DND-41 (cell line): ENCODE data around the gene DNAH2.
"Not testable (repeated sequence)": the region's sequence is repeated elsewhere in the genome, so short reads cannot be mapped to it uniquely, and the experiment has no call there.

ENCODE experiments used
- ATAC-seq: fragments of 200-7000 bp; cut with Tn5 transposase; 3 replicates; pipeline ENCODE4 v1.9.1; 2021; ENCODE audit warnings: low read depth; ENCODE audit not compliant: insufficient read depth
- DNase-seq: peaks from one replicate; pipeline ENCODE4 v3.0.0-alpha.2; 2020
- H2AFZ ChIP-seq: 2 replicates; pipeline ENCODE4 v1.6.0; 2012; ENCODE audit warnings: low read depth, low read length
- H3K27ac ChIP-seq: 2 replicates; pipeline ENCODE4 v1.5.1; 2012; ENCODE audit warnings: low read length, inconsistent platforms
- H3K27me3 ChIP-seq: fragments of 200-600 bp; sonication (generic); 2 replicates; pipeline ENCODE4 v1.6.0; 2012; ENCODE audit warnings: low read length, mild to moderate bottlenecking, inconsistent platforms; ENCODE audit not compliant: insufficient read depth, poor library complexity
- H3K36me3 ChIP-seq: 2 replicates; pipeline ENCODE4 v1.5.1; 2012; ENCODE audit warnings: low read length, inconsistent platforms; ENCODE audit not compliant: insufficient read depth
- H3K4me1 ChIP-seq: 2 replicates; pipeline ENCODE4 v1.5.1; 2012; ENCODE audit warnings: mild to moderate bottlenecking, low read length; ENCODE audit not compliant: insufficient read depth
- H3K4me2 ChIP-seq: 2 replicates; pipeline ENCODE4 v1.6.0; 2012; ENCODE audit warnings: mild to moderate bottlenecking, moderate library complexity, low read length, inconsistent platforms; ENCODE audit not compliant: insufficient read depth
- H3K4me3 ChIP-seq, 2 experiments: fragments of 200-600 bp in 1 of 2; shearing (Covaris generic) in 1 of 2; 2 replicates each; pipeline ENCODE4 v1.5.1; 2012 to 2016; ENCODE audit warnings: inconsistent platforms in 2 of 2, low read length in 2 of 2, mild to moderate bottlenecking in 2 of 2, low read depth in 1 of 2, moderate library complexity in 1 of 2
- H3K79me2 ChIP-seq: 2 replicates; pipeline ENCODE4 v1.6.0; 2012; ENCODE audit warnings: low read length, inconsistent platforms; ENCODE audit not compliant: insufficient read depth
- H3K9ac ChIP-seq: 2 replicates; pipeline ENCODE4 v1.6.0; 2012; ENCODE audit warnings: low read depth, mild to moderate bottlenecking, inconsistent platforms, low read length, moderate library complexity
- H3K9me3 ChIP-seq: 2 replicates; pipeline ENCODE4 v1.5.1; 2012; ENCODE audit warnings: low read length, moderate library complexity, mild to moderate bottlenecking, inconsistent platforms; ENCODE audit not compliant: insufficient read depth, severe bottlenecking
- H4K20me1 ChIP-seq: 2 replicates; pipeline ENCODE4 v1.6.0; 2012; ENCODE audit warnings: low read length; ENCODE audit not compliant: insufficient read depth
- EZH2 ChIP-seq: IDR thresholded peaks from 3 replicates; pipeline ENCODE4 v1.6.1; 2012; ENCODE audit warnings: borderline replicate concordance, low read depth, mild to moderate bottlenecking, moderate library complexity, low read length, inconsistent platforms; ENCODE audit not compliant: severe bottlenecking
- TF ChIP-seq, protein P1 (sequence below): IDR thresholded peaks from 2 replicates; pipeline ENCODE4 v1.5.1; 2012; ENCODE audit warnings: borderline replicate concordance, low read length, moderate library complexity, mild to moderate bottlenecking; ENCODE audit not compliant: poor library complexity, severe bottlenecking; ENCODE audit errors: extremely low read depth

Gene DNAH2

DNA sequence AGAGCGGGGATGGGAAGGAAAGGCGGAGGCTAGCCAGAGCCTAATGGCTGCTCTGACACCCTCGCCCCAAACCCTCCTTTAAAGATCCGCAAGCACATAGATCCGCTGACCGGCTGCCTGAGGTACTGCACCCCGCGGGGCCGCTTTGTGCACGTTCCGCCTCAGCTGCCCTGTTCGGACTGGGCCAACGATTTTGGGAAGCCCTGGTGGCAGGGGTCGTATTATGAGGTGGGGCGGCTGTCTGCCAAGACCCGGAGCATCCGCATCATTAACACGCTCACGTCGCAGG, 140.9 kb downstream of the DNAH2 start:
- Histone ChIP-seq H3K79me2 (peaks cover 35% of the 10 kb centered on the region), H3K27ac (peak overlapping the region; percentile 98), H3K36me3 (peaks cover 26% of the 10 kb centered on the region), H3K4me3 (peak overlapping the region; percentile 73 to 83), H3K9ac (peak overlapping the region; percentile 79), H3K27me3 (no peaks in the 10 kb centered on the region), H2AFZ (peak overlapping the region; percentile 96), H4K20me1 (no peaks in the 10 kb centered on the region; the same call in 1 of the 2 replicates), H3K4me2 (peak overlapping the region; percentile 100), H3K4me1 (peaks cover 38% of the 10 kb centered on the region), H3K9me3 (no peaks in the 10 kb centered on the region)
- TF ChIP-seq, protein P1, sequence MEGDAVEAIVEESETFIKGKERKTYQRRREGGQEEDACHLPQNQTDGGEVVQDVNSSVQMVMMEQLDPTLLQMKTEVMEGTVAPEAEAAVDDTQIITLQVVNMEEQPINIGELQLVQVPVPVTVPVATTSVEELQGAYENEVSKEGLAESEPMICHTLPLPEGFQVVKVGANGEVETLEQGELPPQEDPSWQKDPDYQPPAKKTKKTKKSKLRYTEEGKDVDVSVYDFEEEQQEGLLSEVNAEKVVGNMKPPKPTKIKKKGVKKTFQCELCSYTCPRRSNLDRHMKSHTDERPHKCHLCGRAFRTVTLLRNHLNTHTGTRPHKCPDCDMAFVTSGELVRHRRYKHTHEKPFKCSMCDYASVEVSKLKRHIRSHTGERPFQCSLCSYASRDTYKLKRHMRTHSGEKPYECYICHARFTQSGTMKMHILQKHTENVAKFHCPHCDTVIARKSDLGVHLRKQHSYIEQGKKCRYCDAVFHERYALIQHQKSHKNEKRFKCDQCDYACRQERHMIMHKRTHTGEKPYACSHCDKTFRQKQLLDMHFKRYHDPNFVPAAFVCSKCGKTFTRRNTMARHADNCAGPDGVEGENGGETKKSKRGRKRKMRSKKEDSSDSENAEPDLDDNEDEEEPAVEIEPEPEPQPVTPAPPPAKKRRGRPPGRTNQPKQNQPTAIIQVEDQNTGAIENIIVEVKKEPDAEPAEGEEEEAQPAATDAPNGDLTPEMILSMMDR = no peak
- no peak for TF ChIP-seq EZH2
- DNase-seq (no peak), ATAC-seq (no peak)

DNA sequence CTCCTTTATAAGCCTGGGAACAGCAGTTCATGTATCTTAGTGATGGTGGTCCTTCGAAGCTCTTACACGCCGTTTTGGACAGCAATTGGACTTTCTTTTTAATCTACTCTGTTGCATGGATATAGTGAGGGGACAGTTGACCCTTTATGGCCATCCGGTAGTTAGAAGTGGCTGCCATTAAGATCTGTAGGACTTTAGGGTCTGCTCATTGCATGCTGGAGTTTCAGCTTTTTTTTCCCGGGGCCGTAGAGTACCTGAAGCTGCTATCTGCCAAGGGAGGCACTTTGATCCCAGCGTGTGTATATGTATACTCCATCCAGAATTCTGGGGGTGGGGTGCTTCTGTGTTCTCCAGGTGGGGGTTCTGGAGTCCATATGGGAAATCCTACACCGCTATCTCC, 141.5 kb downstream of the DNAH2 start:
- Histone ChIP-seq H4K20me1 (no peaks in the 10 kb centered on the region; the same call in 1 of the 2 replicates), H3K4me3 (peak overlapping the region in 1 of 2 experiments; percentile 73; a peak in 3 of 4 replicates), H3K36me3 (peaks cover 26% of the 10 kb centered on the region), H3K27ac (peak overlapping the region; percentile 98; the same call in 1 of the 2 replicates), H3K27me3 (no peaks in the 10 kb centered on the region), H3K9me3 (no peaks in the 10 kb centered on the region), H3K79me2 (peaks cover 35% of the 10 kb centered on the region), H3K9ac (peak overlapping the region; percentile 79), H3K4me1 (peaks cover 38% of the 10 kb centered on the region), H3K4me2 (peak overlapping the region; percentile 100), H2AFZ (no peak overlapping the region)
- TF ChIP-seq, protein P1 = no peak
- no peak for TF ChIP-seq EZH2
- DNase-seq (no peak), ATAC-seq (no peak)

DNA sequence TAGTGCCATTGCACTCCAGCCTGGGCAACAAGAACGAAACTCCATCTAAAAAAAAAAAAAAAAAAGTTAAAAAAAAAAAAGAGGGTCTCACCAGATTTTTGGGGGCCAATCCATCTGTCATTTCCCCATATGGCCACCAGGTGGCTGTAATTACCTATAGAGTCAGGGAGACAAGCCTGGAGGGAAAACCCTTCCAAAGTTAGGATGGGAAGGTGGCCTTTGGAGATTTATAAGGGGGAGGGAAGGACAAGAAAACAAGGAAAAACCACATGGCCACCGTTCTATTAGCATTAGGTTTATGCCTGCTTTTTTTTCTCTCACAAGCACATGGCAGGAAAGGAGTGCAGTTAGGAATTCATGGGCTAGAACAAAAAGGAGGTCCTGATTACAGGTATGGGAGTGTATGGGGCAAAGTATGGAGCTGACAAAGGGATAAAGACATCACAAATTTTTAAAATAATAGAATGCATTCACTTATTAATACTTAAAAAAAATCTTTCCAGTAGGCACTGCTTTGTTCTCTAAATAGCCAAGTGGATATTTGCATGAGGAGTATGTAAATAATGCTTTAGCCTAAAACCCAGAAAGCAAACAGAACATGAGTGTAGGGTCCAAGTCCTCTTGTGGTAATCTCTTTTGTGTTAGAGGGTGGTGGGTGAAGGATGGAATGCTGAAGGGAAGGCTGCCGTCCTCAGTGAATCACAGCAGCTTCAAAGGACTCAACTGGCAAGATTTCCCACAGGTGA, 145.3 kb downstream of the DNAH2 start:
- Histone ChIP-seq H4K20me1 (no peaks in the 10 kb centered on the region), H3K79me2 (peaks cover 17% of the 10 kb centered on the region), H2AFZ (no peak overlapping the region), H3K4me3 (no peak overlapping the region), H3K4me1 (peaks cover 19% of the 10 kb centered on the region), H3K4me2 (no peak overlapping the region), H3K27ac (no peak overlapping the region), H3K9me3 (no peaks in the 10 kb centered on the region), H3K36me3 (peaks cover 18% of the 10 kb centered on the region), H3K27me3 (no peaks in the 10 kb centered on the region), H3K9ac (no peak overlapping the region)
- ATAC-seq = no peak
- DNase-seq = peak; percentile 66
- TF ChIP-seq EZH2 = no peak
- TF ChIP-seq, protein P1 = peak; percentile 77

DNA sequence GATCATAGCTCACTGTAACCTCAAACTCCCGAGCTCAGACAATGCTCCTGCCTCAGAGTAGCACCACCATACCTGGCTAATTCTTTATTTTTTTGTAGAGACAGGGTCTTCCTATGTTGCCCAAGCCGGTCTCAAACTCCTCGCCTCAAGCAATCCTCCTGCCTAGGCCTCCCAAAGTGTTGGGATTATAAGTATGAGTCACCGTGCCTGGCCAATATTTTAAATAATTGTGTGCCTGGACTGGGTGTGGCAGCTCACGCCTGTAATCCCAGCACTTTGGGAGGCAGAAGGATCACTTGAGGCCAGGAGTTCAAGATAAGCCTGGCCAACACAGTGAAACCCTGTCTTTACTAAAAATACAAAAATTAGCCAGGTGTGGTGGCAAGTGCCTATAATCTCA, 146.8 kb downstream of the DNAH2 start:
- not testable (repeated sequence) for H3K27me3 ChIP-seq, H2AFZ ChIP-seq, H3K79me2 ChIP-seq, H3K4me3 ChIP-seq, H3K9ac ChIP-seq, DNase-seq, H4K20me1 ChIP-seq, H3K4me2 ChIP-seq, H3K9me3 ChIP-seq, H3K4me1 ChIP-seq, ATAC-seq, H3K27ac ChIP-seq
- H3K36me3 ChIP-seq = peaks cover 14% of the 10 kb centered on the region
